Mesodermal cell (in vitro differentiated cells): Measurements from ENCODE around the gene WASL.
A peak's percentile ranks its signal among the peaks of the same experiment; 100 is the strongest.

Experiments used
- H3K27ac ChIP-seq: 2 replicates; pipeline ENCODE4 v1.7.0; 2013; ENCODE audit warnings: mild to moderate bottlenecking, low read depth, low read length, moderate library complexity; ENCODE audit not compliant: severe bottlenecking
- H3K36me3 ChIP-seq: 2 replicates; pipeline ENCODE4 v1.7.1; 2013; ENCODE audit warnings: mild to moderate bottlenecking, low read length, moderate library complexity; ENCODE audit not compliant: control insufficient read depth, insufficient read depth
- H3K4me1 ChIP-seq: one replicate; pipeline ENCODE4 v1.7.1; 2013; ENCODE audit warnings: mild to moderate bottlenecking, low read length; ENCODE audit not compliant: insufficient read depth, control insufficient read depth, poor library complexity, severe bottlenecking
- H3K4me3 ChIP-seq: 2 replicates; pipeline ENCODE4 v1.7.0; 2013; ENCODE audit warnings: low read length, control low read depth, mild to moderate bottlenecking; ENCODE audit not compliant: insufficient read depth, poor library complexity, severe bottlenecking; ENCODE audit errors: extremely low read depth
- H3K9me3 ChIP-seq: 2 replicates; pipeline ENCODE4 v1.7.1; 2013; ENCODE audit warnings: mild to moderate bottlenecking, low read length, moderate library complexity; ENCODE audit not compliant: control insufficient read depth
- WGBS, 2 experiments: methylation state at CpG; one replicate each; pipeline ENCODE4 v1.1.5; 2013; ENCODE audit warnings: missing lambda C conversion rate in 2 of 2; ENCODE audit not compliant: insufficient coverage in 2 of 2; 5-methylcytosine and 5-hydroxymethylcytosine counted together

The WASL gene

GRCh38 chr7:123769371-123769770 is 20.6 kb upstream of the WASL start:
- H3K27ac ChIP-seq = no peak overlapping the region
- H3K36me3 ChIP-seq = no peaks in the 10 kb centered on the region
- 100% methylated on average over 2 to 3 of the region's 3 CpGs for WGBS, 2 experiments
- H3K4me3 ChIP-seq = no peak overlapping the region
- no peaks in the 10 kb centered on the region for H3K4me1 ChIP-seq
- H3K9me3 ChIP-seq = no peaks in the 10 kb centered on the region

GRCh38 chr7:123768493-123768892 is 19.7 kb upstream of the WASL start:
- H3K4me3 ChIP-seq = no peak overlapping the region
- H3K9me3 ChIP-seq = no peaks in the 10 kb centered on the region
- H3K4me1 ChIP-seq = no peaks in the 10 kb centered on the region
- 100% methylated on average over 1 of the region's 3 CpGs; no CpG with 5 or more reads in 1 of the 2 experiments for WGBS, 2 experiments
- H3K36me3 ChIP-seq = no peaks in the 10 kb centered on the region
- no peak overlapping the region for H3K27ac ChIP-seq

- H3K9me3 ChIP-seq = no peaks in the 10 kb centered on the region
- H3K4me1 ChIP-seq = no peaks in the 10 kb centered on the region
- H3K4me3 ChIP-seq = no peak overlapping the region
- WGBS, 2 experiments = 93 to 94% methylated on average over 38 of the region's 43 CpGs
- H3K36me3 ChIP-seq = no peaks in the 10 kb centered on the region
- no peak overlapping the region for H3K27ac ChIP-seq
These were observed 14.4 kb upstream of the WASL start for GRCh38 chr7:123763191-123763661.

GRCh38 chr7:123761729-123762128 is 12.9 kb upstream of the WASL start:
- H3K9me3 ChIP-seq = no peaks in the 10 kb centered on the region
- 91 to 92% methylated on average over 3 of the region's 3 CpGs for WGBS, 2 experiments
- H3K4me1 ChIP-seq = no peaks in the 10 kb centered on the region
- no peak overlapping the region for H3K27ac ChIP-seq
- no peaks in the 10 kb centered on the region for H3K36me3 ChIP-seq
- H3K4me3 ChIP-seq = no peak overlapping the region

- WGBS, 2 experiments = no CpG with 5 or more reads among the region's 1 CpG
- H3K4me1 ChIP-seq = no peaks in the 10 kb centered on the region
- no peaks in the 10 kb centered on the region for H3K9me3 ChIP-seq
- H3K36me3 ChIP-seq = no peaks in the 10 kb centered on the region
- no peak overlapping the region for H3K4me3 ChIP-seq
- H3K27ac ChIP-seq = no peak overlapping the region
These were observed 8.3 kb upstream of the WASL start for GRCh38 chr7:123757095-123757494.

- Histone ChIP-seq H3K4me1 (no peaks in the 10 kb centered on the region), H3K27ac (no peak overlapping the region), H3K9me3 (no peaks in the 10 kb centered on the region), H3K36me3 (no peaks in the 10 kb centered on the region), H3K4me3 (no peak overlapping the region)
- no CpG with 5 or more reads among the region's 1 CpG for WGBS, 2 experiments
These were observed 6.5 kb upstream of the WASL start for GRCh38 chr7:123755338-123755737.

GRCh38 chr7:123754271-123754871 is 5.6 kb upstream of the WASL start:
- no peaks in the 10 kb centered on the region for H3K9me3 ChIP-seq
- 96 to 100% methylated on average over 1 to 3 of the region's 3 CpGs for WGBS, 2 experiments
- no peak overlapping the region for H3K27ac ChIP-seq
- H3K4me3 ChIP-seq = no peak overlapping the region
- no peaks in the 10 kb centered on the region for H3K4me1 ChIP-seq
- H3K36me3 ChIP-seq = no peaks in the 10 kb centered on the region

- Histone ChIP-seq H3K27ac (no peak overlapping the region), H3K9me3 (no peaks in the 10 kb centered on the region), H3K4me3 (no peak overlapping the region), H3K4me1 (no peaks in the 10 kb centered on the region), H3K36me3 (no peaks in the 10 kb centered on the region)
- WGBS, 2 experiments = 75 to 80% methylated on average over 1 of the region's 3 CpGs
These were observed 3.7 kb upstream of the WASL start for GRCh38 chr7:123752534-123752933.

GRCh38 chr7:123751821-123752220 is 3.0 kb upstream of the WASL start:
- H3K27ac ChIP-seq = no peak overlapping the region
- no peak overlapping the region for H3K4me3 ChIP-seq
- WGBS, 2 experiments = no CpG with 5 or more reads among the region's 1 CpG
- no peaks in the 10 kb centered on the region for H3K9me3 ChIP-seq
- H3K36me3 ChIP-seq = no peaks in the 10 kb centered on the region
- H3K4me1 ChIP-seq = peaks cover under 1% of the 10 kb centered on the region

GRCh38 chr7:123750389-123751230 is 1.8 kb upstream of the WASL start:
- Histone ChIP-seq H3K36me3 (no peaks in the 10 kb centered on the region), H3K4me3 (peak overlapping the region; percentile 63), H3K9me3 (no peaks in the 10 kb centered on the region), H3K27ac (no peak overlapping the region), H3K4me1 (peaks cover 4% of the 10 kb centered on the region)
- WGBS, 2 experiments = no CpG with 5 or more reads among the region's 2 CpGs

- WGBS, 2 experiments = 0% methylated on average over 4 to 6 of the region's 10 CpGs
- Histone ChIP-seq H3K9me3 (no peaks in the 10 kb centered on the region), H3K4me1 (peaks cover 4% of the 10 kb centered on the region), H3K27ac (peak overlapping the region; percentile 98), H3K4me3 (peak overlapping the region; percentile 63), H3K36me3 (no peaks in the 10 kb centered on the region)
These were observed 694 bp upstream of the WASL start for GRCh38 chr7:123749537-123749857.
